ENCODE measurements around the gene SUGCT. TPM values are rescaled to one million over a fixed set of nuclear protein-coding genes. Genes with fewer than 3 reads are reported as not detected.

SUGCT gene
- total RNA-seq, 2 donors from 2014 or later = 0.66 to 0.80 TPM

GRCh38 chr7:40811666-40812065 is 676.9 kb downstream of the SUGCT start:
- Mint-ChIP-seq H3K9me3 (peaks cover 25% of the 10 kb centered on the region), H3K36me3 (ENCODE audit: low read depth) (no peaks in the 10 kb centered on the region), H3K27ac (no peak overlapping the region), H3K4me3 (no peak overlapping the region), H3K27me3 (no peaks in the 10 kb centered on the region), H3K4me1 (no peaks in the 10 kb centered on the region)
- no peak for ATAC-seq (replicated peaks)

- H3K36me3 Mint-ChIP-seq (ENCODE audit: low read depth) = no peaks in the 10 kb centered on the region
- no peak for ATAC-seq (replicated peaks)
These were observed 680.2 kb downstream of the SUGCT start for GRCh38 chr7:40815022-40815421.

GRCh38 chr7:40815512-40815911 is 680.7 kb downstream of the SUGCT start:
- H3K27ac Mint-ChIP-seq = no peak overlapping the region
- no peaks in the 10 kb centered on the region for H3K4me1 Mint-ChIP-seq
- no peak for ATAC-seq (replicated peaks)
- no peaks in the 10 kb centered on the region for H3K36me3 Mint-ChIP-seq (ENCODE audit: low read depth)
- peaks cover 32% of the 10 kb centered on the region for H3K9me3 Mint-ChIP-seq
- no peaks in the 10 kb centered on the region for H3K27me3 Mint-ChIP-seq
- no peak overlapping the region for H3K4me3 Mint-ChIP-seq

More at GRCh38 chr7:40815022-40815421, 680.2 kb downstream of the SUGCT start:
- no peaks in the 10 kb centered on the region for H3K4me1 Mint-ChIP-seq
- H3K27me3 Mint-ChIP-seq = no peaks in the 10 kb centered on the region
- no peak overlapping the region for H3K27ac Mint-ChIP-seq
- peaks cover 32% of the 10 kb centered on the region for H3K9me3 Mint-ChIP-seq
- no peak overlapping the region for H3K4me3 Mint-ChIP-seq

- Mint-ChIP-seq H3K36me3 (ENCODE audit: low read depth) (no peaks in the 10 kb centered on the region), H3K4me3 (no peak overlapping the region), H3K27ac (no peak overlapping the region), H3K27me3 (no peaks in the 10 kb centered on the region), H3K9me3 (peaks cover 11% of the 10 kb centered on the region), H3K4me1 (no peaks in the 10 kb centered on the region)
- ATAC-seq (replicated peaks) = no peak
These were observed 688.1 kb downstream of the SUGCT start for GRCh38 chr7:40822861-40823260.

- no peaks in the 10 kb centered on the region for H3K4me1 Mint-ChIP-seq
- no peak for ATAC-seq (replicated peaks)
- no peak overlapping the region for H3K4me3 Mint-ChIP-seq
- H3K27me3 Mint-ChIP-seq = no peaks in the 10 kb centered on the region
- H3K36me3 Mint-ChIP-seq (ENCODE audit: low read depth) = no peaks in the 10 kb centered on the region
- H3K9me3 Mint-ChIP-seq = peaks cover 11% of the 10 kb centered on the region
- no peak overlapping the region for H3K27ac Mint-ChIP-seq
These were observed 689.7 kb downstream of the SUGCT start for GRCh38 chr7:40824461-40824860.

GRCh38 chr7:40826411-40827221 is 691.8 kb downstream of the SUGCT start:
- no peak overlapping the region for H3K4me3 Mint-ChIP-seq
- H3K9me3 Mint-ChIP-seq = peaks cover 13% of the 10 kb centered on the region
- no peak overlapping the region for H3K27ac Mint-ChIP-seq
- H3K27me3 Mint-ChIP-seq = no peaks in the 10 kb centered on the region
- ATAC-seq (replicated peaks) = no peak
- no peaks in the 10 kb centered on the region for H3K36me3 Mint-ChIP-seq (ENCODE audit: low read depth)
- H3K4me1 Mint-ChIP-seq = no peaks in the 10 kb centered on the region

- Mint-ChIP-seq H3K27me3 (no peaks in the 10 kb centered on the region), H3K9me3 (peaks cover 7% of the 10 kb centered on the region), H3K4me3 (no peak overlapping the region), H3K36me3 (ENCODE audit: low read depth) (no peaks in the 10 kb centered on the region), H3K27ac (no peak overlapping the region), H3K4me1 (no peaks in the 10 kb centered on the region)
- no peak for ATAC-seq (replicated peaks)
These were observed 692.6 kb downstream of the SUGCT start for GRCh38 chr7:40827222-40828085.

- no peaks in the 10 kb centered on the region for H3K4me1 Mint-ChIP-seq
- no peaks in the 10 kb centered on the region for H3K36me3 Mint-ChIP-seq (ENCODE audit: low read depth)
- H3K4me3 Mint-ChIP-seq = no peak overlapping the region
- no peaks in the 10 kb centered on the region for H3K27me3 Mint-ChIP-seq
- H3K9me3 Mint-ChIP-seq = peaks cover 7% of the 10 kb centered on the region
- H3K27ac Mint-ChIP-seq = no peak overlapping the region
- ATAC-seq (replicated peaks) = no peak
These were observed 694.1 kb downstream of the SUGCT start for GRCh38 chr7:40828686-40829600.

GRCh38 chr7:40833191-40833887 is 698.5 kb downstream of the SUGCT start:
- Mint-ChIP-seq H3K36me3 (ENCODE audit: low read depth) (no peaks in the 10 kb centered on the region), H3K4me1 (no peaks in the 10 kb centered on the region), H3K27me3 (no peaks in the 10 kb centered on the region), H3K27ac (no peak overlapping the region), H3K4me3 (no peak overlapping the region), H3K9me3 (peaks cover 7% of the 10 kb centered on the region)
- ATAC-seq (replicated peaks) = no peak

- Mint-ChIP-seq H3K36me3 (ENCODE audit: low read depth) (no peaks in the 10 kb centered on the region), H3K27me3 (no peaks in the 10 kb centered on the region), H3K4me3 (no peak overlapping the region)
These were observed 699.1 kb downstream of the SUGCT start for GRCh38 chr7:40833888-40834234.

GRCh38 chr7:40836218-40836617 is 701.4 kb downstream of the SUGCT start:
- Mint-ChIP-seq H3K9me3 (peaks cover 12% of the 10 kb centered on the region), H3K36me3 (ENCODE audit: low read depth) (no peaks in the 10 kb centered on the region), H3K4me1 (no peaks in the 10 kb centered on the region), H3K4me3 (no peak overlapping the region), H3K27ac (no peak overlapping the region), H3K27me3 (no peaks in the 10 kb centered on the region)
- no peak for ATAC-seq (replicated peaks)

More at GRCh38 chr7:40833888-40834234, 699.1 kb downstream of the SUGCT start:
- no peak for ATAC-seq (replicated peaks)
- H3K4me1 Mint-ChIP-seq = no peaks in the 10 kb centered on the region
- H3K27ac Mint-ChIP-seq = no peak overlapping the region
- H3K9me3 Mint-ChIP-seq = peaks cover 7% of the 10 kb centered on the region

GRCh38 chr7:40839881-40840280 is 705.1 kb downstream of the SUGCT start:
- H3K9me3 Mint-ChIP-seq = peaks cover 18% of the 10 kb centered on the region
- no peak for ATAC-seq (replicated peaks)
- H3K4me1 Mint-ChIP-seq = no peaks in the 10 kb centered on the region
- no peaks in the 10 kb centered on the region for H3K36me3 Mint-ChIP-seq (ENCODE audit: low read depth)
- H3K27me3 Mint-ChIP-seq = no peaks in the 10 kb centered on the region
- no peak overlapping the region for H3K4me3 Mint-ChIP-seq
- no peak overlapping the region for H3K27ac Mint-ChIP-seq

GRCh38 chr7:40840990-40841389 is 706.2 kb downstream of the SUGCT start:
- peaks cover 25% of the 10 kb centered on the region for H3K9me3 Mint-ChIP-seq
- no peaks in the 10 kb centered on the region for H3K36me3 Mint-ChIP-seq (ENCODE audit: low read depth)
- ATAC-seq (replicated peaks) = no peak
- H3K27me3 Mint-ChIP-seq = no peaks in the 10 kb centered on the region
- no peaks in the 10 kb centered on the region for H3K4me1 Mint-ChIP-seq
- H3K27ac Mint-ChIP-seq = no peak overlapping the region
- no peak overlapping the region for H3K4me3 Mint-ChIP-seq

- Mint-ChIP-seq H3K4me3 (no peak overlapping the region), H3K36me3 (ENCODE audit: low read depth) (no peaks in the 10 kb centered on the region), H3K27me3 (no peaks in the 10 kb centered on the region), H3K27ac (no peak overlapping the region), H3K4me1 (no peaks in the 10 kb centered on the region), H3K9me3 (peaks cover 23% of the 10 kb centered on the region)
- no peak for ATAC-seq (replicated peaks)
These were observed 707.8 kb downstream of the SUGCT start for GRCh38 chr7:40842641-40843040.
